NK-92 (cell line): Measurements from ENCODE around the gene RAB12.

Source experiments
- DNase-seq: peaks from one replicate; lab custom pipeline; 2025; ENCODE audit not compliant: unreplicated experiment; lab: John Stamatoyannopoulos, UW

The RAB12 gene

DNA sequence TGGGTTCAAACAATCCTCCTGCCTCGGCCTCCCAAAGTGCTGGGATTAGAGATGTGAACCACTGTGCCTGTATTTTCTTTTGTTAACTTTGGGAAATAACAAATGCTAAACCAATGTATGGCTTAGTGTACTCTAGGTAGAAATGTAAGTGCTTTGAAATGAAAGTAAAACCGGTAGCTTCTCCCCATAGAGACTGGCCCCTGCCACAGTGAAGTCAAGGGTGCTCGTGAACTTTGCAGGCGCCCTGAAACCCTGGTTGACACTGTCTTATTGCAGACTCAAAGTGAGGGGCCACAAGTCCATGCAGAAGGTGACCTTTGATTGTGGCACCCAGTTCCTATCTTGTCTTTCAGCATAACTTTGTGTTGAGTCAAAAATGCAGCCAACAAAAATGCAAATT is 72.0 kb downstream of the RAB12 start:
- DNase-seq, result no peak

DNA sequence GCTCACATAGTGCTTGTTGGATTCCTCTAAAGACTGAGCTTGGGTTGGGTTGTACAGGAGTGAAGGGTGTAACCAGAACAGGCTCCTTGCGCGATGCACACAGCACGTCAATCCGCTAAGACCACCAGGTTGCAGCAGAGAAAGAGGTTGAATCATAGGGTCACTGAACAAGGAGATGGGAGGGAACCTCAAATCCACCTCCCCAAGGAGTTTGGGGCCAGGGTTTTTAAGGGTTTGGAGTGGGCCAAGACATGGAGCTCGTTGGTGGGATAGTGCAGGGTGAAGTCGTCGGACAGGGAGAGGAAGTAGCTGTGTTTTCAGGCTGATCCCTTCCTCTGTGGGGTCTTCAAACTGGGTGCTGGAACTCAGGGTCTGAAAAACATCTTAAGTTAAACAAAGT is 75.3 kb downstream of the RAB12 start:
- DNase-seq, result no peak

DNA sequence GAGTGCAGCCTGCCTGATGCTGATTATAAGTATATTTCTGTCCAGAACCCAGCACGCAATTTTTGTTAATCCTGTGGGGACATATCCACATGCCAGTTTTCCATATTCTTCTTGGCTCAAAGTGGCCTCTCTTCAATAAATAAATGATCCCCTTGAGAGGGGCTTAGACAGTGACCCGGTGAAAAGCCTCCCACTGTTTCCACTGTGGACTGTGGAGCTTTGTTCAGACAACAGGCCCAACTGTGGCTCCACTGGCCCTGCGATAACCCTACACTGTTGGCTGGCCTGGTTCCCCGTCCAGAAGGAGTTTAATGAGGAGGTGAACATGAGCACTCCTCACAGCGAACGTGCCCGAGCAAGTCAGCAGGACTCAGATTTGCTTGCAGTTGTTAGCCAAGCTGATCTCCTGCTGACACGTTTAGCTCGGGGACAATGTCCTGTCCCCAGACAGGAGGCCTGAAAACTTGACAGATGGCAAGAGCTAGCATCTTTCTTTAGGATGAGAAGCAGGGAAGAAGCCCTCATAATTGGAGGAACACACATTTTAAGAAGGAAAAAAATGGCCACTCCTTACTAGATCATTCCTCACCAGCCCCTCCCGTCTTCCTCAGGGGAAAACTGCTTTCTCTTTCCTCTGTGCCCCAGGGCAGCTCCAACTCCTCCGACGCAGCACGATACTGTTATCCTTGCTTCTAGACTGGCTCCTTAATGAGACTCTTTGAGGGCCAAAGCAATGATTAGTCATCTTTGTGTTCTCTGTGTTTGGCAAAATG is 76.1 kb downstream of the RAB12 start:
- no peak for DNase-seq

DNA sequence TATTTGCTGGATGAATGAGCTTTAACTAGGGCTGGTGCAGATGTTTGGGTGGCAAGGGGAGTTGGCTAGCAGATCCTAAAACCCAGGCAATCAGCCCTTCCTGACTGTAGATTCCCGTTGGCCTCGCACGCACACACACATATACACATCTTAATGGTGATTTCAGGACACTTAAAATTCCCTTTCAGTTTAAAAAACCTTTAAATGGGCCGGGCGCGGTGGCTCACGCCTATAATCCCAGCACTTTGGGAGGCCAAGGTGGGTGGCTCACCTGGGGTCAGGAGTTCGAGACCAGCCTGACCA is 76.6 kb downstream of the RAB12 start:
- no peak for DNase-seq

DNA sequence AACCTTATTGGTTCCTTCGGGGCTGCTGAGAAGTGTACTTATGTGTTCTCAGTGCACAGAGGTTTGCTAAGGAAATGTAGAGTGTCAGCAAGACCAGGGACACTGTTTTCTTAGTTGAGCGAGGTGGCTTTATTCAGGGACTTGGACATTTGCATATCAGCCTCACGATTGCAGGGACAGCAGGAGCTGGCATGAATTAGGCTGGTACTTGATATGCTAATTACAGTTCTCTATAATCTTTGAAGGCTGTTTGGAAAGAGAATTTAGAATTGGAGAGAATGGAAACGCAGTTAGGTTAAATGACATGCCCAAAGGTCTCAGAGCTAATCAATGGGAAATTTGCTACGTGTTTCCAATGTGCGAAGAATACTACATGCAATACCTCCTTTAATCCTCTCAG is 77.4 kb downstream of the RAB12 start:
- DNase-seq, result no peak

DNA sequence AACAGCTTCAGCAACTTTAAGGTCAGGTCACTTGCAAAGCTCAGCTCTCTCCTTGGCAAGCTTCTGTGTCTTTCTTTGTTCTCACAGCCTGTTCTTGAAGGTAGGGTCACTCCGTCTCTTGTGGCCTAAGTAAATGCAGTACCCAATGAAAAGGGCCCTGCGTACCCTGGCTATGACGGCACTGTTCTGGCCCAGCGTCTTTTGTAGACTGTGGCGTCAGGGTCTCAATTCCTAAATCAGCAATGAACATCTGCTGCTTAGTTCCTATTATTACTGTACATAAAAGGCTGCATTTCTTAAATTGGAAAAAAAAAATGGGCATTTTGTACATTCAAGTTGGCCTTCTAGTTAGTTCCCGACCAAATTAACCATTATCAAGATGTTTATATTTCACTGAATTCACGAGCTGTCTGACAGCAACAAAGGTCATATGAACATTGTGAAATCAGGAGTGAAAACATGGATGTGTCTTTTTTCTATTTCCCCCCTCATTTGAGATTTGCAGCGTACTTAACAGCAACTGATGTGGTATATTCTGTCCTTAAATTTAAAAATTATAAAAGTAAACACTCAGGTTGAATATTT is 79.1 kb downstream of the RAB12 start:
- DNase-seq, result no peak

DNA sequence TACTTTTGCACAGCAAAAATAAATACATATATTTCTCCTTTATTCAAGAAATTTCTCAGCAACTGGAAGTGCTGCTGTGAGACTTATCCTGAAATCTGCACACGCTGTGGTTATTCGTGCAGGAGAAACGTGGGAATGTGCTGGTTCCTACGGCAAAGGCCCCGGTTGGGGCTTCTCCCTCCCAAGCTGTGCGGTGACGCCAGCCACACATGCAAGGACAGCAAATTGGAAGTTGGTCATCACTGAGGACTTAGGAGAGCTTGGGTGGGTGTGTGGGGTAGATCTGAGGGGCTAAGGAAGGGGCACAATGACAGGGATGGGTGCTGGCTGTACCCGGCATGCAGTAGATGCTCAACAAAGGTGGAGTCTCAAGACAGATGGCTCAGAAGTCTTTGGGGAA is 79.6 kb downstream of the RAB12 start:
- DNase-seq, result no peak
